NCI-H460 (cell line): ENCODE measurements around the gene CRHBP. TPM values are rescaled to one million over a fixed set of nuclear protein-coding genes. Genes with fewer than 3 reads are reported as not detected.

Experiments
- DNase-seq: peaks from one replicate; pipeline ENCODE4 v3.0.0-alpha.2; 2016; ENCODE audit warnings: low read depth; ENCODE audit errors: extremely low read depth
- small RNA-seq, 2 experiments: library from RNA; depleted of rRNA; stranded (forward); fragments of <200 nt; gene quantifications; one replicate each; pipeline ENCODE3, GENCODE V24; 2014
- total RNA-seq: library from RNA; depleted of rRNA; stranded (reverse); fragments of >200 nt; shearing (Covaris generic); gene quantifications from 2 replicates; pipeline ENCODE4 v1.2.3, GENCODE V29; 2014; rRNA removed

CRHBP gene
- total RNA-seq, 1 experiment from 2014 or later = not detected

- DNase-seq = no peak
Observed at GRCh38 chr5:77011498-77011897, 58.7 kb downstream of the CRHBP start.

GRCh38 chr5:77012601-77013000, 59.8 kb downstream of the CRHBP start:
- DNase-seq = no peak

DNA sequence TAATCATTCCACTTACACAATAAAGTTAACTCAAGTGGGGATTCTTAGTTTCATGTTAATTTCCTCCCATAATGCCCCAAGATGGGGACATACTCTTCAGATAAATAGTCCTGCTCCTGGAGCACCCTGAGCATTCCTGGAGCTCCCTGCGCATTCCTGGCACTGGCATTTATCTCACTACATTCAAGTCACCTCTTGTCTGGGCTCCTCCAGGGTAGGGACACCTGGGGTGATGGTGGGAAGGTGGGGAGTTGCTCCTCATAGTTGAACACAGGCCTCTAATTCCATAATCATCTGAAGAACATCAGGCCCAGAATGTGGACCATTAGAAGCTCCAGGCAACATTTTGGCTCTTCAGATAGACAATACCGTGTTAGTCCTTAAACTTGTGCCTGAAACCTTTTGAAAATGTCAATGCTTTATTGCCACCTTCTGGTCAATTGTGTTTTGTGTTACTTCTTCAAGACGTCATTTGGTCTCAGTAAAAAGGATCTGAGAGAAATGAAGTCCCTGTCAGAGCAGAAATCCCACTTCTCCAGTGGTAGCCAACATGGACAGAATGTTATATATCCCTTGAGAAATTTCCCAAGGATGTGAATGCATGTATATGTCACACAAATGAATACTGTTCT, 63.2 kb downstream of the CRHBP start:
- DNase-seq = peak; percentile 46

- DNase-seq = no peak
Observed at GRCh38 chr5:77016962-77017361, 64.1 kb downstream of the CRHBP start.

DNA sequence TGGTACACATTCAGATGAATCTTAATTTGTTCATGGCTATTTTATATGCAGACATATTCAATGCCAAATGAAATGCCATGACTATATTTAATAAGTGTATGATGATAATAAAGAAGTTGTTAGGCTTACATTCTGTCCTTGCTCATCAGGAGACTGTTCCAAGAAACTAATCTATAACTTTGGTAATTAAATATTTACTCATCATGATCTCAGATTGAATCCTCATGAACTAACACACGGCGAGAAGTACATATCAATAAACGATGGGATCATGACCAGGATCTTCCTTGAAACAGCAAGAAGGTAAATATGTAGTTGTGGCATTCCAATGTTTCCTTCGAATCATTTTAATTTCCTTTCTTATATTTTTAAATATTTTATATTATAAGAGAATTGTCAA, 64.8 kb downstream of the CRHBP start:
- DNase-seq = no peak

Small RNA genes within 50 kb of the gene (small RNA-seq; reads per million reads assigned to genes)
- gene RNU6ATAC36P = 0 reads per million in 2 experiments

Other genes with a start within 250 kb of the CRHBP start
- gene F2R, start 236.9 kb upstream of the CRHBP start, total RNA-seq = 8.1 and 8.3 TPM in 2 replicates
- gene F2RL1, start 134.0 kb upstream of the CRHBP start, total RNA-seq = 2.1 and 3.0 TPM in 2 replicates
- gene S100Z, start 103.0 kb upstream of the CRHBP start, total RNA-seq = not detected in 2 replicates
- gene AGGF1, start 77.4 kb downstream of the CRHBP start, total RNA-seq = 30.9 and 31.4 TPM in 2 replicates
- gene ZBED3, start 134.2 kb downstream of the CRHBP start, total RNA-seq = 2.9 and 3.3 TPM in 2 replicates